IPS-20b (cell line): ENCODE results near the gene ANKRD35.

Source experiments
- H3K27ac ChIP-seq: one replicate; pipeline ENCODE4 v1.5.1; 2013; ENCODE audit warnings: low read length
- H3K27me3 ChIP-seq: 2 replicates; pipeline ENCODE4 v1.6.1; 2013; ENCODE audit warnings: mild to moderate bottlenecking, low read length, inconsistent platforms; ENCODE audit not compliant: insufficient read depth
- H3K36me3 ChIP-seq: 2 replicates; pipeline ENCODE4 v1.6.1; 2013; ENCODE audit warnings: low read depth, mild to moderate bottlenecking, inconsistent platforms, low read length, moderate library complexity; ENCODE audit not compliant: insufficient read depth
- H3K4me1 ChIP-seq: 2 replicates; pipeline ENCODE4 v1.6.1; 2013; ENCODE audit warnings: mild to moderate bottlenecking, control low read depth, inconsistent platforms, low read length, moderate library complexity; ENCODE audit not compliant: insufficient read depth
- H3K4me3 ChIP-seq: 2 replicates; pipeline ENCODE4 v1.5.1; 2013; ENCODE audit warnings: mild to moderate bottlenecking, low read length, inconsistent platforms
- H3K9ac ChIP-seq: 2 replicates; pipeline ENCODE4 v1.6.1; 2013; ENCODE audit warnings: low read depth, mild to moderate bottlenecking, inconsistent platforms, low read length, moderate library complexity
- H3K9me3 ChIP-seq: 2 replicates; pipeline ENCODE4 v1.6.1; 2013; ENCODE audit warnings: mild to moderate bottlenecking, low read depth, low read length, inconsistent platforms; ENCODE audit not compliant: insufficient read depth

The ANKRD35 gene

DNA sequence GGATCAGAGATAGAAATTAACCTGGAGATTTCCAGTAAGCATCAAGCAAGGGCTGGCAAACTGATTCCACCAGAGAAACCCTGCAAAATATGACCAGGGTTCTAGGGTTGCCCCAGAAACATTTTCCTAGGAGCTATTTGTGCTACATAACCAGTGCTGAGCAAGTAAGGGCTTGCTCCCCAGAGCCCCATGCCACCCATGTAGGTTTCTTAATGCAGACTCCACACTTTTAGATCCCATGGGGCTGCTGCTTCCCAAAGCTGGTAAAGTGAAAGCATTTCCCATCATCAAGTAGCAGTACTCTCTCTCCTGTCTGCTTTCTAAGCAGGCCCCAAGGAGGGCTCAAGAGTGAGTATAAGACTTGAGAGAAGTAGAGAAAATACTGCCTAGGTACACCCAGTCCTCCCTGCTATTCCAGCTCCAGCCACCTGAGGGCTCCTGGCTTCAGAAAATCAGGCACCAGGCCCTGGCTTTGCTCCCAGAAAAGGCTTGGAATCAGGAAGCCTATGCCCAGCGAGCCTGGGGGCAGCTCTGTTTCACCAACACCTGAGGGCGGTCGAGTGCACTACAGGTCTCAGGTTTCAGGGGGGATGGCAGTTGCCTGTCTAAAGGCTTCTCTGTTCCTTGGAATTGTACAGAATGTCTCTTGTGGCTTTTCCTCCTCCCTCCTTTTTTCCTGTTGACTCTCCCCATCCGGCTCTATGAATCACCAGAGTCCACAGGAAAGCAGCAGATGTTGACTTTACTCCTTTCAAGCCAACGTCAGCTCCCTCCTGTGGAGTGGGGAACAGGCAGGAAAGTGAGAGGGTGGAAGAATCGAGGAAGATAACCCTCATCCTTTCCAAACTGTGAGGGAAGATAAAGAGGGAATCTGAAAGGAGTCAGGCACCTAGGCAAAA lies 6.2 kb upstream of the ANKRD35 start:
- Histone ChIP-seq H3K9ac (peak overlapping the region; percentile 69; the same call in 1 of the 2 replicates), H3K36me3 (no peaks in the 10 kb centered on the region), H3K4me3 (peak overlapping the region; percentile 60), H3K27me3 (0 out of 2 replicates have a peak, but pooled peaks cover 4% of the 10 kb centered on the region), H3K9me3 (no peaks in the 10 kb centered on the region), H3K4me1 (peaks cover 4% of the 10 kb centered on the region; the same call in 1 of the 2 replicates), H3K27ac (no peak overlapping the region)

- 0 out of 2 replicates have a peak, but pooled peaks cover 4% of the 10 kb centered on the region for H3K27me3 ChIP-seq
- no peaks in the 10 kb centered on the region for H3K36me3 ChIP-seq
- no peak overlapping the region for H3K9ac ChIP-seq
- H3K9me3 ChIP-seq: no peaks in the 10 kb centered on the region
- H3K4me3 ChIP-seq: no peak overlapping the region
- no peak overlapping the region for H3K27ac ChIP-seq
- peaks cover 7% of the 10 kb centered on the region; the same call in 1 of the 2 replicates for H3K4me1 ChIP-seq
Measured at GRCh38 chr1:145891143-145891542, 5.5 kb upstream of the ANKRD35 start.

GRCh38 chr1:145889722-145890121 lies 4.1 kb upstream of the ANKRD35 start:
- H3K9ac ChIP-seq: no peak overlapping the region
- H3K36me3 ChIP-seq: no peaks in the 10 kb centered on the region
- no peaks in the 10 kb centered on the region for H3K9me3 ChIP-seq
- H3K27ac ChIP-seq: no peak overlapping the region
- peaks cover 7% of the 10 kb centered on the region; the same call in 1 of the 2 replicates for H3K4me1 ChIP-seq
- no peak overlapping the region for H3K4me3 ChIP-seq
- peaks cover 10% of the 10 kb centered on the region for H3K27me3 ChIP-seq

DNA sequence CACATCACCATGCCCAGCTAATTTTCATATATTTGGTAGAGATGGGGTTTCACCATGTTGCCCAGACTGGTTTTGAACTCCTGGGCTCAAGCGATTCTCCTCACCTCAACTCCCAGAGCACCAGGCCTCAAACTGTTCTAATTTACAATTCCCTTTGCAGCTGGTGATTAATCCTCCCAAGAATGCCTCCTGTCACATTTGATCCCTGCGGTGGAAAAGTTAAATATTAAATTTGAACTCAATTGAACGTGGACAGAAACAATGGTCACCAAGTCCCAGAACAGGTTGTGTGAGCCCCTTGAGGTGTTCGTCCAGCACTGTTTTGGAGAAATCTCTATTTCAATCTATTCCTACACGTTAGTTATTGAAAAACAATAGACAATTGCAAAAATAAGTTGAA lies 2.0 kb upstream of the ANKRD35 start:
- Histone ChIP-seq H3K9me3 (no peaks in the 10 kb centered on the region), H3K4me3 (no peak overlapping the region), H3K4me1 (peaks cover 7% of the 10 kb centered on the region; the same call in 1 of the 2 replicates), H3K9ac (no peak overlapping the region), H3K27me3 (peaks cover 27% of the 10 kb centered on the region), H3K27ac (no peak overlapping the region), H3K36me3 (no peaks in the 10 kb centered on the region)

DNA sequence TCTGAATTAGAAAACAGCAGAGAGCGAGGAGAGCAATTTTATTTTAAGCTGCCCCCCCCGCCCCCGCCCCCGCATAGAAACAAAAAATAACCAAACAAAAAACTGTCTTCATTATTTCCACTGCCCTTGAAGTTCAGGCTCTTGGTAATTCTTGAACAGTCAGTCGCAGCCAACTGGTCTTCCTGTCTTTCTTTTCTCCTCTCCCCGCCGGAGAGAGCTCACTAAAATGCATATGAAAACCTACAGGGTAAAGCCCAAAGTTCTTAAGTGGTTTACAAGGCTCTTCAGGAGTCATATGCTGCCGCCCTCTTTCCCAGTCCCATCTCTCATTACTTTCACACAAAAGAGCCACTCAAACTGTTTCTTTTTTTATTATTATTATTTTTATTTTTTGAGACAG lies 1.1 kb upstream of the ANKRD35 start:
- peaks cover 2% of the 10 kb centered on the region; the same call in 1 of the 2 replicates for H3K4me1 ChIP-seq
- no peaks in the 10 kb centered on the region for H3K36me3 ChIP-seq
- no peak overlapping the region for H3K9ac ChIP-seq
- no peak overlapping the region for H3K27ac ChIP-seq
- H3K27me3 ChIP-seq: peaks cover 27% of the 10 kb centered on the region
- H3K9me3 ChIP-seq: no peaks in the 10 kb centered on the region
- peak overlapping the region; percentile 83; the same call in 1 of the 2 replicates for H3K4me3 ChIP-seq

GRCh38 chr1:145886390-145886789 lies 724 bp upstream of the ANKRD35 start:
- Histone ChIP-seq H3K4me3 (peak overlapping the region; percentile 83), H3K9ac (no peak overlapping the region; the same call in 1 of the 2 replicates), H3K27ac (no peak overlapping the region)

GRCh38 chr1:145884675-145885074 lies 991 bp downstream of the ANKRD35 start:
- H3K36me3 ChIP-seq: no peaks in the 10 kb centered on the region
- no peak overlapping the region for H3K9ac ChIP-seq
- H3K27ac ChIP-seq: no peak overlapping the region
- H3K27me3 ChIP-seq: peaks cover 27% of the 10 kb centered on the region
- H3K4me1 ChIP-seq: peaks cover 6% of the 10 kb centered on the region; the same call in 1 of the 2 replicates
- H3K9me3 ChIP-seq: no peaks in the 10 kb centered on the region
- no peak overlapping the region for H3K4me3 ChIP-seq

More at GRCh38 chr1:145886390-145886789, 724 bp upstream of the ANKRD35 start:
- peaks cover 2% of the 10 kb centered on the region; the same call in 1 of the 2 replicates for H3K4me1 ChIP-seq
- H3K27me3 ChIP-seq: peaks cover 27% of the 10 kb centered on the region
- no peaks in the 10 kb centered on the region for H3K36me3 ChIP-seq
- no peaks in the 10 kb centered on the region for H3K9me3 ChIP-seq

DNA sequence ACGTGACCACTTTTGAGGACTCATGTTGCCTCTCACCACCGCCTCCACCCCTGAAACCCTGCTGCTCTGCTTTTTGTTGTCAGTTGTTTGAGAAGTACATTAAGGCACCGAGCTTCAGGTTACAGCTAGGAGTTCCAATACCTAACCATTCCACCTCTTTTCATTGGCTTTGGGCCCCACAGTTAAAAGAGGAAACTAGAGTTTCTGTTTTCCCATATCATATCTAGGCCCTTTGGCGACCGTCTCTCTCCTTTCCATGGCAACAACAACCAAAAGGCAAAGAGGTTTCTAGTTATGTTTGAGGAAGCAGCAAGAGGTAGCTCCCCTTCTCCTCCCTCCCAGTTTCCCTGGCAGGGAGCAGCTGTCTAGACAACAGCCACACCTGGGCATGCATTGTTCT lies 5.9 kb downstream of the ANKRD35 start:
- Histone ChIP-seq H3K4me1 (peaks cover 8% of the 10 kb centered on the region; the same call in 1 of the 2 replicates), H3K27ac (no peak overlapping the region), H3K4me3 (peak overlapping the region; percentile 32; the same call in 1 of the 2 replicates), H3K36me3 (no peaks in the 10 kb centered on the region), H3K27me3 (peaks cover 18% of the 10 kb centered on the region), H3K9me3 (no peaks in the 10 kb centered on the region), H3K9ac (no peak overlapping the region)

GRCh38 chr1:145878724-145879123 lies 6.9 kb downstream of the ANKRD35 start:
- H3K27me3 ChIP-seq: peaks cover 18% of the 10 kb centered on the region
- H3K4me1 ChIP-seq: peaks cover 8% of the 10 kb centered on the region; the same call in 1 of the 2 replicates
- H3K9me3 ChIP-seq: no peaks in the 10 kb centered on the region
- no peak overlapping the region for H3K9ac ChIP-seq
- no peak overlapping the region for H3K4me3 ChIP-seq
- H3K36me3 ChIP-seq: no peaks in the 10 kb centered on the region
- no peak overlapping the region for H3K27ac ChIP-seq

GRCh38 chr1:145877923-145878486 lies 7.7 kb downstream of the ANKRD35 start:
- H3K4me3 ChIP-seq: no peak overlapping the region
- peaks cover 8% of the 10 kb centered on the region; the same call in 1 of the 2 replicates for H3K4me1 ChIP-seq
- no peaks in the 10 kb centered on the region for H3K9me3 ChIP-seq
- no peak overlapping the region for H3K9ac ChIP-seq
- H3K27ac ChIP-seq: no peak overlapping the region
- H3K27me3 ChIP-seq: peaks cover 18% of the 10 kb centered on the region
- no peaks in the 10 kb centered on the region for H3K36me3 ChIP-seq

GRCh38 chr1:145874646-145875045 lies 11.0 kb downstream of the ANKRD35 start:
- Histone ChIP-seq H3K27ac (no peak overlapping the region), H3K9me3 (no peaks in the 10 kb centered on the region), H3K9ac (no peak overlapping the region), H3K4me1 (peaks cover 5% of the 10 kb centered on the region; the same call in 1 of the 2 replicates), H3K4me3 (no peak overlapping the region), H3K36me3 (no peaks in the 10 kb centered on the region), H3K27me3 (peaks cover 36% of the 10 kb centered on the region)
